Thyroid gland (tissue), 4 donors: ENCODE measurements around the gene MCEMP1. TPM values are rescaled to one million over a fixed set of nuclear protein-coding genes. Genes with fewer than 3 reads are reported as not detected.

Experiments
- DNase-seq, 2 donors: peaks; one replicate each; pipeline ENCODE4 v3.0.0-alpha.2; 2019
- H3K27ac ChIP-seq, 3 donors: fragments of 200-600 bp; sonication (generic); 1 replicate in 2 of 3; 2 replicates in 1 of 3; pipeline ENCODE4 v1.5.1; 2016 to 2019; ENCODE audit warnings: mild to moderate bottlenecking in 1 of 3, moderate library complexity in 1 of 3
- H3K27me3 ChIP-seq: fragments of 200-600 bp; sonication (generic); one replicate; pipeline ENCODE4 v1.5.1; 2019
- H3K36me3 ChIP-seq, 2 donors: fragments of 200-600 bp; sonication (generic); one replicate each; pipeline ENCODE4 v1.5.1; 2016 to 2019
- H3K4me1 ChIP-seq, 2 donors: fragments of 200-600 bp; sonication (generic); one replicate each; pipeline ENCODE4 v1.5.1; 2017 to 2019
- H3K4me3 ChIP-seq, 3 donors: fragments of 200-600 bp; sonication (generic); replicated peaks in 1 of 3; 1 replicate in 2 of 3; 2 replicates in 1 of 3; pipeline ENCODE4 v1.5.1; 2016; ENCODE audit warnings: mild to moderate bottlenecking in 1 of 3
- H3K9me3 ChIP-seq: fragments of 200-600 bp; sonication (generic); one replicate; pipeline ENCODE4 v1.5.1; 2017
- POLR2A ChIP-seq, 2 donors: fragments of 450-650 bp; IDR thresholded peaks; one replicate each; pipeline ENCODE4 v1.6.1; 2017; ENCODE audit warnings: antibody characterized with exemption in 2 of 2, mild to moderate bottlenecking in 2 of 2, moderate library complexity in 1 of 2
- WGBS, 2 donors: methylation state at CpG; one replicate each; pipeline ENCODE4 v1.1.5; 2017; 5-methylcytosine and 5-hydroxymethylcytosine counted together
- intact Hi-C: fragments of 100-400 bp; cut with DNase I; formaldehyde crosslinking; loops from one replicate; pipeline ENCODE4 v1.15.1; 2023
- total RNA-seq, 4 donors: library from RNA; depleted of rRNA; stranded (reverse); fragments of >200 nt; gene quantifications; one replicate each; pipeline ENCODE4 v1.2.3, GENCODE V29; 2016
- TF ChIP-seq, protein P1 (sequence below), 6 experiments: fragments of 200-600 bp in 3 of 6; fragments of 450-650 bp in 3 of 6; sonication (generic) in 3 of 6; IDR thresholded peaks; one replicate each; pipeline ENCODE4 v1.5.1; 2016 to 2019; ENCODE audit warnings: antibody characterized with exemption in 6 of 6, mild to moderate bottlenecking in 2 of 6, inconsistent platforms in 1 of 6, moderate library complexity in 1 of 6

The MCEMP1 gene
- total RNA-seq, 4 donors from 2014 or later = 0.54 to 1.7 TPM; not detected in 2

DNA sequence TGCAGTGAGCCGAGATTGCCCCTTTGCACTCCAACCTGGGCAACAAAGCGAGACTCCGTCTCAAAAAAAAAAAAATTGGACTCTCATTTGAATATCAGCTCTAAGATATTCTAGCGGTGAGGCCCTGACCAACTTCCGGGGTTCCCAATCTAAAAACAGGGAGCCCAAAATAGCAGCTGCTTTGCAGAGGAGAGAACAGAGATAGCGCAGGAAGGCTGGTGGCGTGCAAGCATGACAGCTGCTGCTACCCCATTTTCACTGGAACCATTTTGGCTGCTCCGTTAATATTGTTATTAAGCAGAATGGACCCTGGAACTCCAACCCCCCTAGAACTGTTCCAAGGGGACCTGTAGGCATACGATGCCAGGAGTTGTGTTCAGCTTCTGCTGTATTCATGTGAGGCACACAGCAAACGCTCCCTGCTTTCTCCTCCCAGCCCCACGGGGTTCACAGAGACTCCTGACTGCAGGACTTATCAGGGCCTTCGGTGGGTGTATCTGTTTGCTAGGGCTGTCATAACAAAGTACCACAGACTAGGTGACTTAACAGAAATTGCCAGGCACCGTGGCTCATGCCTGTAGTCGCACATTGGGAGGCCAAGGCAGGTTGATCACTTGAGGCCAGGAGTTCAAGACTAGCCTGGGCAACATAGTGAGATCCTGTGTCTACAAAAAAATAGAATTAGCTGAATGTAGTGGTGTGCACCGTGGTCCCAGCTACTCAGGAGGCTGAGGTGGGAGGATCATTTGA lies 28.4 kb upstream of the MCEMP1 start:
- H3K27me3 ChIP-seq = no peaks in the 10 kb centered on the region
- peaks cover 0 to 4% of the 10 kb centered on the region in 2 donors for H3K4me1 ChIP-seq
- 86 to 91% methylated on average over 15 of the region's 15 CpGs for WGBS, 2 donors
- no peak for DNase-seq
- intact Hi-C loops = no loop called here
- H3K27ac ChIP-seq = no peak overlapping the region
- H3K36me3 ChIP-seq = no peaks in the 10 kb centered on the region
- TF ChIP-seq, protein P1, sequence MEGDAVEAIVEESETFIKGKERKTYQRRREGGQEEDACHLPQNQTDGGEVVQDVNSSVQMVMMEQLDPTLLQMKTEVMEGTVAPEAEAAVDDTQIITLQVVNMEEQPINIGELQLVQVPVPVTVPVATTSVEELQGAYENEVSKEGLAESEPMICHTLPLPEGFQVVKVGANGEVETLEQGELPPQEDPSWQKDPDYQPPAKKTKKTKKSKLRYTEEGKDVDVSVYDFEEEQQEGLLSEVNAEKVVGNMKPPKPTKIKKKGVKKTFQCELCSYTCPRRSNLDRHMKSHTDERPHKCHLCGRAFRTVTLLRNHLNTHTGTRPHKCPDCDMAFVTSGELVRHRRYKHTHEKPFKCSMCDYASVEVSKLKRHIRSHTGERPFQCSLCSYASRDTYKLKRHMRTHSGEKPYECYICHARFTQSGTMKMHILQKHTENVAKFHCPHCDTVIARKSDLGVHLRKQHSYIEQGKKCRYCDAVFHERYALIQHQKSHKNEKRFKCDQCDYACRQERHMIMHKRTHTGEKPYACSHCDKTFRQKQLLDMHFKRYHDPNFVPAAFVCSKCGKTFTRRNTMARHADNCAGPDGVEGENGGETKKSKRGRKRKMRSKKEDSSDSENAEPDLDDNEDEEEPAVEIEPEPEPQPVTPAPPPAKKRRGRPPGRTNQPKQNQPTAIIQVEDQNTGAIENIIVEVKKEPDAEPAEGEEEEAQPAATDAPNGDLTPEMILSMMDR (IDR thresholded peaks at IDR 0.05) = no peak
- TF ChIP-seq POLR2A (IDR thresholded peaks at IDR 0.05) = no peak
- H3K4me3 ChIP-seq = no peak overlapping the region
- no peaks in the 10 kb centered on the region for H3K9me3 ChIP-seq

DNA sequence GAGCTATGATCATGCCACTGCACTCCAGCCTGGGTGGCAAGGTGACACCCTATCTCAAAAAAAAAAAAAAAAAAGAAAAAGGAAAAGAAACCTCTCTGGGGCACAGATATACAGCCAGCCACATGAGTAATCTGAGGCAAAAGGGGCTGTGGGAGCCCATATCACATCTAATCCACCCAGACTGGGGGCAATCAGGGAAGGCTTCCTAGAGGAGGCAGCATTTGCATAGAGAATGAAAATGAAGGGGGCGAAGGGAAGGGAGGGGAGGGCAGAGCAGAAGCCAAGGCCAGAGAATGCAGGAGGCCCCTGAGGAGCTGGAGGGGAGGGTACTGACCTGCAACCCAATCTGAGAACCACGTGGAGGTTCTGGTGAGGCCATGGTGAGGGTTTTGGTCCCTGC lies 26.7 kb upstream of the MCEMP1 start:
- 35 to 40% methylated on average over 2 of the region's 2 CpGs for WGBS, 2 donors
- H3K27ac ChIP-seq = no peak overlapping the region
- peaks cover 0 to 4% of the 10 kb centered on the region in 2 donors for H3K4me1 ChIP-seq
- H3K27me3 ChIP-seq = no peaks in the 10 kb centered on the region
- H3K4me3 ChIP-seq = no peak overlapping the region
- no peak for DNase-seq
- intact Hi-C loops = no loop called here
- no peaks in the 10 kb centered on the region for H3K9me3 ChIP-seq
- no peak for TF ChIP-seq POLR2A (IDR thresholded peaks at IDR 0.05)
- TF ChIP-seq, protein P1 (IDR thresholded peaks at IDR 0.05) = no peak
- no peaks in the 10 kb centered on the region for H3K36me3 ChIP-seq

DNA sequence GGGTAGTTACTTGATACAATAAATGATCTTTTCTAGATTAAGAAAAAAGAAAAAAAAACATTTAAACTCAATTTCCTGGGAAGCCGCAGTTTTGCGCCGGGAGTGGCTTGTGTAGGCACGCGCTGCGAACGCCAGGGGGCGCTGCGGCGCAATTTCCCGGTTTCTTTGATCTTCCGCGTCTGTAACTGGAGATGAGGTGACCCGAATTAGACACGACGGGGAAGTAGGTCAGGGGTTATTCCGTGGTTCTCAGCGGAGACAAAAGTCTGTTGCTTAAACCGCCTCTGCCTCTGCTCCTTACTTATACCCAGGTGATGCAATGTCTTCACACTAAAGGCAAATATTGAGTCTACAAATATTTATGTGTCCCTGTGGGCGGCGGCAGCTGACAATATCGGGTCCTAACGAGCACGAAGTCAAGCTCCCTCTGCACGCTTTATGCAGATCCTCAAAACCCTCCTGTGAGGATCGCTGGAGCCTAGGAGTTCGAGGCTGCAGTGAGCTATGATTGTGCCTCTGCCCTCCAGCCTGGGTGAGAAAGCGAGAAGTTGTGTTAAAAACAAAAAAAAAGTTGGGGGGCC lies 24.7 kb upstream of the MCEMP1 start:
- Histone ChIP-seq H3K4me1 (peaks cover 0 to 4% of the 10 kb centered on the region in 2 donors), H3K9me3 (no peaks in the 10 kb centered on the region), H3K27me3 (no peaks in the 10 kb centered on the region), H3K27ac (no peak overlapping the region), H3K36me3 (no peaks in the 10 kb centered on the region), H3K4me3 (peak overlapping the region in 1 of 3 donors; percentile 12)
- DNase-seq = peak; percentile 72 to 78
- intact Hi-C loops = no loop called here
- TF ChIP-seq, protein P1 (IDR thresholded peaks at IDR 0.05) = peak; percentile 88 to 99 (median 94)
- no peak for TF ChIP-seq POLR2A (IDR thresholded peaks at IDR 0.05)
- WGBS, 2 donors = 3 to 5% methylated on average over 28 of the region's 28 CpGs

DNA sequence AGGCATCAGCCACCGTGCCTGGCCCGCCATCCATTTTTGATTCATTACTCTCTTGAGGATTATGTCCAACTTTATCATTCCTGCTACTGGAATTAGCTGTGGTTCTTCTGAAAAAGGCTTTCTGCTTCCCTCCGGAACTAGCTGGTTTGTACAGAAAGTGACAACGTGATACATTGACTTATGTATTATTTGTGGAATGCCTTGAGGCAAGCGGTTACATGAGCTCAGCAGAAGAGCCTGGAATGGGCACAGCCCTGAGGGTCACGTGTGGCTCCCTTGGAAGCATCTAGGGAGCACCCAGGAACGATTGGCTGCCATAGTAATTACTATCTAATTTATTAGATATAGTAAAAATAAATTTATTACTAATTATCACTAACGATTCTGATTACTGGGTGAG lies 22.5 kb upstream of the MCEMP1 start:
- TF ChIP-seq, protein P1 (IDR thresholded peaks at IDR 0.05) = no peak
- TF ChIP-seq POLR2A (IDR thresholded peaks at IDR 0.05) = no peak
- H3K27me3 ChIP-seq = no peaks in the 10 kb centered on the region
- 68 to 75% methylated on average over 8 of the region's 8 CpGs for WGBS, 2 donors
- H3K4me1 ChIP-seq = peaks cover 0 to 4% of the 10 kb centered on the region in 2 donors
- intact Hi-C loops = no loop called here
- H3K4me3 ChIP-seq = no peak overlapping the region
- H3K9me3 ChIP-seq = no peaks in the 10 kb centered on the region
- H3K27ac ChIP-seq = no peak overlapping the region
- H3K36me3 ChIP-seq = no peaks in the 10 kb centered on the region
- DNase-seq = no peak

DNA sequence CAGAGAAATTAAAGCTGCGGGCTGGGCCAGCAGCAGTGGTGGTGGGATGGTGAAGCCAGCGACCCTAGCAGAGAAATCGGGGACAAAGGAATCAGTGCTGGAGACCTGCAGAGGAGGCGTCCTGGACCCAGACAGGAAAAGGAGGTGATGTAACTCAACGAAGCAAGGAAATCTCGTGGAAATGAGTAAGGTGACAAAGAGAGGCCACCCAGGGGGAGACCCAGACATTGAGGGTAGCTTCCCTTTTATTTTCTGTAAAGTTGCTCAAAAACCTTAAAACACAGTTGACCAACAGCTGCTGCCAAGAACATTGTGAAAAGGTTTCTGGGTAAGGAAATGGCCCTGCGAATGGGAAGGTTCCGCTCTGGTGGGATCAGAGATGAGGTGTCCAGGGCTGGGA lies 21.3 kb upstream of the MCEMP1 start:
- WGBS, 2 donors = 75% methylated on average over 8 of the region's 8 CpGs

More for the DNA sequence above, 21.3 kb upstream of the MCEMP1 start:
- no peaks in the 10 kb centered on the region for H3K36me3 ChIP-seq
- H3K9me3 ChIP-seq = no peaks in the 10 kb centered on the region
- peaks cover 0 to 4% of the 10 kb centered on the region in 2 donors for H3K4me1 ChIP-seq
- TF ChIP-seq POLR2A (IDR thresholded peaks at IDR 0.05) = no peak
- TF ChIP-seq, protein P1 (IDR thresholded peaks at IDR 0.05) = no peak
- H3K4me3 ChIP-seq = no peak overlapping the region
- no peak overlapping the region for H3K27ac ChIP-seq
- no peak for DNase-seq
- H3K27me3 ChIP-seq = no peaks in the 10 kb centered on the region
- intact Hi-C loops = no loop called here
